Progenitor cell of endocrine pancreas (in vitro differentiated cells): Measurements from ENCODE around the gene FBXO3. TPM values are rescaled to one million over a fixed set of nuclear protein-coding genes. Genes with fewer than 3 reads are reported as not detected.
"Not testable (repeated sequence)": the region's sequence is repeated elsewhere in the genome, so short reads cannot be mapped to it uniquely, and the experiment has no call there.

ENCODE experiments used
- DNase-seq: peaks from one replicate; pipeline ENCODE4 v3.0.0; 2021; ENCODE audit warnings: low spot score; ENCODE audit not compliant: unreplicated experiment
- H3K27ac Mint-ChIP-seq: 2 replicates; pipeline ENCODE4 v1.8.0; 2021; ENCODE audit warnings: mild to moderate bottlenecking, moderate library complexity, mixed read lengths
- H3K27me3 Mint-ChIP-seq: 2 replicates; pipeline ENCODE4 v1.8.0; 2021; ENCODE audit warnings: mixed read lengths
- H3K36me3 Mint-ChIP-seq: 2 replicates; pipeline ENCODE4 v1.8.0; 2022; ENCODE audit warnings: mixed read lengths; ENCODE audit not compliant: insufficient read depth
- H3K4me1 Mint-ChIP-seq: 2 replicates; pipeline ENCODE4 v1.8.0; 2021; ENCODE audit warnings: low read depth, mixed read lengths
- H3K4me3 Mint-ChIP-seq: 2 replicates; pipeline ENCODE4 v1.8.0; 2021; ENCODE audit warnings: low read depth, mild to moderate bottlenecking, moderate library complexity, mixed read lengths
- H3K9me3 Mint-ChIP-seq: 2 replicates; pipeline ENCODE4 v1.8.0; 2021; ENCODE audit warnings: low read depth, mixed read lengths
- total RNA-seq: library from RNA; stranded (reverse); gene quantifications from 2 replicates; pipeline ENCODE4 v1.2.1, GENCODE V29; 2021
- TF ChIP-seq, protein P1 (sequence below): fragments of 200-600 bp; sonication (generic); IDR thresholded peaks from one replicate; pipeline ENCODE4 v1.5.0; 2021; ENCODE audit warnings: antibody characterized with exemption, mild to moderate bottlenecking; ENCODE audit not compliant: unreplicated experiment

FBXO3 gene
- total RNA-seq, 1 donor from 2014 or later: 37.2 TPM

DNA sequence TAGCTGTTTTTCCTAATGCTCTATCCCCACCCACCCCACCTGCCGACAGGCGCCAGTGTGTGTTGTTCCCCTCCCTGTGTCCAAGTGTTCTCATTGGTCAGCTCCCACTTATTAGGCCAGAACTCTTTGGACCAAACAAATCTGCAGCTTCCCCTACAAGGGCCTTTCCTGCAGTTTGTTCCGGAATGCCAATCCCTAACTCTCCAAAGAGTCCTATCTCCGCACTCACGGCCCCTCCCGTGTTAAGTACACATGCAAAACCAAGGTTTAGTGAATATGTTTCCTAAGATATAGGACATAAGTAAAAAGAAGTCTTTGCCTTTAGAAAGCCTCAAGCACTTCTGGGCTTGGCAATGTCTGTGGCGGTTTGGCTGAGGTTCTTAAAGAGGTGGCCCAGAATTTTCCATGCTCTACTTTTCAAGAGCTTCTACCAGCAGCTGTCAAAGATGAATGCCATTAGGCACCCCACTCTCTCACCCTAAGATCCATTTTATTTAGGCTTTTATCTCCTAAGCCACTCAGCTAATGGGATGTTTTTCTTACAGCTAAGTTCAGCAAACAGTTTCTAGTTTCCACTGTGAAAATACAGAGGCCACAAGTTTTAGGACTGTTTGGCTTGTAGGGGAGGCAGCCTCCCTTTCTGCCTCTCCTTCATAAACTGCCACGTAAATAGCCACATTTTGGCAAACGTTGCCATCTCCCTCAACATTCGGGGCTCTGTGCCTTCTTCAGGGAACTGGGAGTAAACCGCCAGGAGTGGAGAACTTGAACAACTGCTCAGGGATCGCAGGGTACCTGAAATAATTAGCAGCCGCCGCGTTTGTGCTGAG is 39.7 kb downstream of the FBXO3 start:
- H3K27me3 Mint-ChIP-seq: peaks cover 5% of the 10 kb centered on the region
- peak overlapping the region; percentile 90 for H3K4me3 Mint-ChIP-seq
- no peak for DNase-seq
- peaks cover 11% of the 10 kb centered on the region for H3K36me3 Mint-ChIP-seq
- H3K4me1 Mint-ChIP-seq: peaks cover 23% of the 10 kb centered on the region
- peak overlapping the region; percentile 98 for H3K27ac Mint-ChIP-seq
- H3K9me3 Mint-ChIP-seq: no peaks in the 10 kb centered on the region
- TF ChIP-seq, protein P1, sequence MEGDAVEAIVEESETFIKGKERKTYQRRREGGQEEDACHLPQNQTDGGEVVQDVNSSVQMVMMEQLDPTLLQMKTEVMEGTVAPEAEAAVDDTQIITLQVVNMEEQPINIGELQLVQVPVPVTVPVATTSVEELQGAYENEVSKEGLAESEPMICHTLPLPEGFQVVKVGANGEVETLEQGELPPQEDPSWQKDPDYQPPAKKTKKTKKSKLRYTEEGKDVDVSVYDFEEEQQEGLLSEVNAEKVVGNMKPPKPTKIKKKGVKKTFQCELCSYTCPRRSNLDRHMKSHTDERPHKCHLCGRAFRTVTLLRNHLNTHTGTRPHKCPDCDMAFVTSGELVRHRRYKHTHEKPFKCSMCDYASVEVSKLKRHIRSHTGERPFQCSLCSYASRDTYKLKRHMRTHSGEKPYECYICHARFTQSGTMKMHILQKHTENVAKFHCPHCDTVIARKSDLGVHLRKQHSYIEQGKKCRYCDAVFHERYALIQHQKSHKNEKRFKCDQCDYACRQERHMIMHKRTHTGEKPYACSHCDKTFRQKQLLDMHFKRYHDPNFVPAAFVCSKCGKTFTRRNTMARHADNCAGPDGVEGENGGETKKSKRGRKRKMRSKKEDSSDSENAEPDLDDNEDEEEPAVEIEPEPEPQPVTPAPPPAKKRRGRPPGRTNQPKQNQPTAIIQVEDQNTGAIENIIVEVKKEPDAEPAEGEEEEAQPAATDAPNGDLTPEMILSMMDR: no peak

DNA sequence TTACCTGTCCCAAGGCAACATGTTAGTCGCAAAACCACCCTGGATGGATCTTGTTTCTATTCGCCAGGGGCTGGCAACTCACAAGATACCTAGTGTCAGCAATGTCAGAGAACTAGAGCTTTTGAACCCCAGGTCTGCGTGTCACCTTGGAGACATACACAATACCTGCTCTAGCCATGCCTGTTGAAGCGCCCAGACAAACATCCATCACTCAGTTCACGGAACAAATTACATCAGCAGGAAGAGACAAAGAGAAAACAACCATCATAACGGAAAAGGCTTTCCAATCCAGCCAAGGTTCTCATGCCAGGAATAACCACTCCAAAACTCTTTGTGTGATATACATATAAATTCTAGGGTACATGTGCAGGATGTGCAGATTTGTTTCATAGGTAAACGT is 40.3 kb downstream of the FBXO3 start:
- peak overlapping the region; percentile 44 for H3K27ac Mint-ChIP-seq
- peaks cover 5% of the 10 kb centered on the region for H3K27me3 Mint-ChIP-seq
- peaks cover 3% of the 10 kb centered on the region for H3K9me3 Mint-ChIP-seq
- TF ChIP-seq, protein P1: no peak
- H3K4me1 Mint-ChIP-seq: peaks cover 23% of the 10 kb centered on the region
- peaks cover 12% of the 10 kb centered on the region for H3K36me3 Mint-ChIP-seq
- DNase-seq: no peak
- H3K4me3 Mint-ChIP-seq: peak overlapping the region; percentile 90

DNA sequence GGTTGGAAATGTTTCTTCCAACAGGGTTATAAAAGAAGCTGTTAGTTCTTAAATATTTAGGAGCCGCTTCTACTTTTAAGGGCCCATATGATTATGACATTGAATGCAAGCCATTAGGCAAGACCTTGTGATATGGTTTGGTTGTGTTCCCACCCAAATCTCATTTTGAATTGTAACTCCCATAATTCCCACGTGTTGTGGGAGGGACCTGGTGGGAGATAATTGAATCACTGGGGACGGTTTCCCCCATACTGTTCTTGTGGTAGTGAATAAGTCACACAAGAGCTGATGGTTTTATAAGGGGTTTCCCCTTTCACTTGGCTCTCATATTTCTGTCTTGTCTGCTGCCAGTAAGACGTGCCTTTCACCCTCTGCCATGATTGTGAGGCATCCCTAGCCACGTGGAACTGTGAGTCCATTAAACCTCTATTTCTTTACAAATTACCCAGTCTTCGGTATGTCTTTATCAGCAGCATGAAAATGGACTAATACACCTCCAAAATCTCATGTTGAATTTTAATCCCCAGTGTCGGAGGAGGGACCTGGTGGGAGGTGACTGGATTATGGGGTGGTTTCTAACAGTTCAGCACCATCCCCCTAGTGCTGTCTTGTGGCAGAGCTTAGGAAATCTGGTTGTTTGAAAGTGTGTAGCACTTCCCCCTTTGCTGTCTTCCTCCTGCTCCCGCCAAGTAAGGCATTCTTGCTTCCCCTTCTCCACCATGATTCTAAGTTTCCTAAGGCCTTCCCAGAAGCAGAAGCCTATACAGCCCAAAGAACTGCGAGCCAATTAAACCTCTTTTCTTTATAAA is 42.4 kb downstream of the FBXO3 start:
- H3K27ac Mint-ChIP-seq: no peak overlapping the region
- no peak overlapping the region for H3K4me3 Mint-ChIP-seq
- peaks cover 29% of the 10 kb centered on the region for H3K36me3 Mint-ChIP-seq
- DNase-seq: no peak
- peaks cover 7% of the 10 kb centered on the region for H3K9me3 Mint-ChIP-seq
- H3K27me3 Mint-ChIP-seq: no peaks in the 10 kb centered on the region
- TF ChIP-seq, protein P1: no peak
- H3K4me1 Mint-ChIP-seq: peaks cover 23% of the 10 kb centered on the region

DNA sequence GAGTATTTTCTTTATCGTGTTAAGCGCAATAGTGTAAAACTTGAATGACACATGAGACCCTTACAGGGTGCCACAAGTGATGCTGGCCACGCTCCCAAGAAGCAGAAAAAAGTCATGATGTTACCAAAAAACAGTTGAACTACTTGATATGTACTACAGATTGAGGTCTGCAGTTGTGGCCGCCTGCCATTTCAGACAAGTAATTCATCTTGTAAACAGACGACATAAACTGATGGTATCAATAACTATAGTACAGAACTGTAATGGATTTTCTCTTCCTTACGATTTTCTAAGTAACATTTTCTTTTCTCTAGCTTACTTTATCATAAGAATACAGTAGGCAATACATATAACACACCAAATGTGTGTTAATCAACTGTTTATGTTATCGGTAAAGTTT is 43.6 kb downstream of the FBXO3 start:
- H3K27ac Mint-ChIP-seq: no peak overlapping the region
- H3K4me3 Mint-ChIP-seq: no peak overlapping the region
- H3K27me3 Mint-ChIP-seq: no peaks in the 10 kb centered on the region
- H3K36me3 Mint-ChIP-seq: peaks cover 36% of the 10 kb centered on the region
- H3K9me3 Mint-ChIP-seq: peaks cover 13% of the 10 kb centered on the region
- TF ChIP-seq, protein P1: no peak
- no peak for DNase-seq
- H3K4me1 Mint-ChIP-seq: peaks cover 32% of the 10 kb centered on the region

DNA sequence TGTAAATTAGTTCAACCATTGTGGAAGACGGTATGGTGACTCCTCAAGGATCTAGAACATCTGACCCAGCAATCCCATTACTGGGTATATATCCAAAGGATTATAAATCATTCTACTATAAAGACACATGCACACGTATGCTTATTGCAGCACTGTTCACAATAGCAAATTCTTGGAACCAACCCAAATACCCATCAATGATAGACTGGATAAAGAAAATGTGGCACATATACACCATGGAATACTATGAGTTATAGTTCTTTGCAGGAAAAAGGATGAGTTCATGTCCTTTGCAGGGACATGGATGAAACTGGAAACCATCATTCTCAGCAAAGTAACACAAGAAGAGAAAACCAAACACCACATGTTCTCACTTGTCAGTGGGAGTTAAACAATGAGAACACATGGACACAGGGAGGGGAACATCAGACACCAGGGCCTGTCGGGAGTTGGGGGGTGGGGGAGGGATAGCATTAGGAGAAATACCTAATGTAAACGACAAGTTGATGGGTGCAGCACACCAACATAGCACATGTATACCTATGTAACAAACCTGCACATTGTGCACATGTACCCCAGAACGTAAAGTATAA is 45.2 kb downstream of the FBXO3 start:
- H3K36me3 Mint-ChIP-seq: peaks cover 43% of the 10 kb centered on the region
- H3K4me3 Mint-ChIP-seq, H3K27me3 Mint-ChIP-seq, DNase-seq, H3K27ac Mint-ChIP-seq: not testable (repeated sequence)
- H3K9me3 Mint-ChIP-seq: peaks cover 13% of the 10 kb centered on the region
- peaks cover 29% of the 10 kb centered on the region for H3K4me1 Mint-ChIP-seq

DNA sequence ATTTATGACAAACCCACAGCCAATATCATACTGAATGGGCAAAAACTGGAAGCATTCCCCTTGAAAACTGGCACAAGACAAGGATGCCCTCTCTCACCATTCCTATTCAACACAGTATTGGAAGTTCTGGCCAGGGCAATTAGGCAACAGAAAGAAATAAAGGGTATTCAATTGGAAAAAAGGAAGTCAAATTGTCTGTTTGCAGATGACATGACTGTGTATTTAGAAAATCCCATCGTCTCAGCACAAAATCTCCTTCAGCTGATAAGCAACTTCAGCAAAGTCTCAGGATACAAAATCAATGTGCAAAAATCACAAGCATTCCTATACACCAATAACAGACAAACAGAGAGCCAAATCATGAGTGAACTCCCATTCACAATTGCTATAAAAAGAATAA is 46.8 kb downstream of the FBXO3 start:
- Mint-ChIP-seq H3K4me1 (peaks cover 26% of the 10 kb centered on the region), H3K9me3 (peaks cover 13% of the 10 kb centered on the region), H3K27ac (peak overlapping the region; percentile 67), H3K36me3 (peaks cover 37% of the 10 kb centered on the region)
- not testable (repeated sequence) for DNase-seq, H3K27me3 Mint-ChIP-seq, H3K4me3 Mint-ChIP-seq
